Spinal cord (tissue), 4 donors: ENCODE results near the gene PARP4. TPM values are rescaled to one million over a fixed set of nuclear protein-coding genes. Genes with fewer than 3 reads are reported as not detected.

ENCODE experiments used
- polyA plus RNA-seq, 2 donors: library from polyadenylated mRNA; unstranded; fragments of 120-200 nt; gene quantifications; one replicate each; pipeline ENCODE4 v1.2.1, GENCODE V29; 2013; ENCODE audit not compliant: insufficient read length in 2 of 2
- total RNA-seq, 2 donors: library from RNA; depleted of rRNA in 1 of 2; stranded (reverse); fragments of 120-200 nt in 1 of 2; fragments of >200 nt in 1 of 2; gene quantifications; one replicate each; pipeline versions ENCODE4 v1.2.3 to v1.2.4, GENCODE V29; 2013 to 2014

PARP4 gene
- total and polyA plus RNA-seq, 4 donors: 19.6 to 43.5 (median 27.6) TPM

Other genes starting within 250 kb of the PARP4 start
- under 1 TPM; 0.20 to 0.22 TPM for gene C1QTNF9, start 203.2 kb downstream of the PARP4 start, total RNA-seq
- under 1 TPM; 0.39 to 0.82 TPM for gene C1QTNF9, start 203.2 kb downstream of the PARP4 start, polyA plus RNA-seq
- gene ATP12A, start 167.6 kb upstream of the PARP4 start, total RNA-seq: under 1 TPM; 0.39 to 0.59 TPM
- gene ATP12A, start 167.6 kb upstream of the PARP4 start, polyA plus RNA-seq: under 1 TPM; 0.60 to 0.83 TPM